T47D (cell line): ENCODE measurements around the gene CGN.

ENCODE experiments used
- DNase-seq, 2 experiments: peaks; one replicate each; pipeline versions ENCODE4 v3.0.0 to v3.0.0-alpha.2; 2011 to 2012; ENCODE audit warnings: low read depth in 1 of 2, low spot score in 1 of 2
- JUND ChIP-seq: IDR thresholded peaks from 2 replicates; pipeline ENCODE4 v1.6.1; 2012; ENCODE audit warnings: low read depth
- in situ Hi-C: cut with HindIII; loops from 2 replicates; pipeline ENCODE4 v1.10.0; 2016; ENCODE audit warnings: low sequenced_read_pairs, low pct_unique_long_range_greater_than_20kb

The CGN gene, protein sequence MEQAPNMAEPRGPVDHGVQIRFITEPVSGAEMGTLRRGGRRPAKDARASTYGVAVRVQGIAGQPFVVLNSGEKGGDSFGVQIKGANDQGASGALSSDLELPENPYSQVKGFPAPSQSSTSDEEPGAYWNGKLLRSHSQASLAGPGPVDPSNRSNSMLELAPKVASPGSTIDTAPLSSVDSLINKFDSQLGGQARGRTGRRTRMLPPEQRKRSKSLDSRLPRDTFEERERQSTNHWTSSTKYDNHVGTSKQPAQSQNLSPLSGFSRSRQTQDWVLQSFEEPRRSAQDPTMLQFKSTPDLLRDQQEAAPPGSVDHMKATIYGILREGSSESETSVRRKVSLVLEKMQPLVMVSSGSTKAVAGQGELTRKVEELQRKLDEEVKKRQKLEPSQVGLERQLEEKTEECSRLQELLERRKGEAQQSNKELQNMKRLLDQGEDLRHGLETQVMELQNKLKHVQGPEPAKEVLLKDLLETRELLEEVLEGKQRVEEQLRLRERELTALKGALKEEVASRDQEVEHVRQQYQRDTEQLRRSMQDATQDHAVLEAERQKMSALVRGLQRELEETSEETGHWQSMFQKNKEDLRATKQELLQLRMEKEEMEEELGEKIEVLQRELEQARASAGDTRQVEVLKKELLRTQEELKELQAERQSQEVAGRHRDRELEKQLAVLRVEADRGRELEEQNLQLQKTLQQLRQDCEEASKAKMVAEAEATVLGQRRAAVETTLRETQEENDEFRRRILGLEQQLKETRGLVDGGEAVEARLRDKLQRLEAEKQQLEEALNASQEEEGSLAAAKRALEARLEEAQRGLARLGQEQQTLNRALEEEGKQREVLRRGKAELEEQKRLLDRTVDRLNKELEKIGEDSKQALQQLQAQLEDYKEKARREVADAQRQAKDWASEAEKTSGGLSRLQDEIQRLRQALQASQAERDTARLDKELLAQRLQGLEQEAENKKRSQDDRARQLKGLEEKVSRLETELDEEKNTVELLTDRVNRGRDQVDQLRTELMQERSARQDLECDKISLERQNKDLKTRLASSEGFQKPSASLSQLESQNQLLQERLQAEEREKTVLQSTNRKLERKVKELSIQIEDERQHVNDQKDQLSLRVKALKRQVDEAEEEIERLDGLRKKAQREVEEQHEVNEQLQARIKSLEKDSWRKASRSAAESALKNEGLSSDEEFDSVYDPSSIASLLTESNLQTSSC

DNA sequence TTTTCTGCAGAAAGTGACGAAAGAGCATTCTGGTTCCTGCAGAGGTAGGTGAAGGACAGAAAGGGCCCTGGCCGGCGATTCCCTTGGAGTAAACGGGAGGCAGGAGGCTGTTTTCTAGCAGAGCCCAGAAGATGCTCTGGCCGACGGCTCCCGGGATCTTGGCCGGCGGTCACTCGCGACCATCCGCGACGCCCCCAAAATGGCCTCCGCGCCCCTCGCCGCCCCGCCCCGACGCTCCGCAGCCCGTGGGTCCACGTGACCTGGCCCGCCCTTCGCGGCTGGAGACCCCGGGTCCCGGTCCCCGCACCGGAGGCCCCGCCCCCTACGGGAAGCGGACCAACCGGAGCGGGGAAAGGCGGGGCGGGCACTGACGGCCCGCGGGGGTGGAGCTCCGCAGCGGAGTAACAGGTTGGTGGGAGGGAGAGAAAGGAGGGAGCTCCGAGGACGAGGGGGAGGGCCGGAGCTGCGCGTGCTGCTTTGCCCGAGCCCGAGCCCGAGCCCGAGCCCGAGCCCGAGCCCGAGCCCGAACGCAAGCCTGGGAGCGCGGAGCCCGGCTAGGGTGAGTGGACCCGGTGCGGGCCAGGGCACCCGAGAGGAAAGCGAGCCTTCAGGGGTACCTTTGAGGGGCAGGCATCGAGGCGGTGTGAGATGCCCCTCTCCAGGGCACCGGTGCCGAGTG, at the start of gene CGN:
Gene CGN (plus strand): TSS at position 431 of the 679 bp plus-strand sequence. CDS start 7,133 bp downstream, outside the sequence.
- DNase-seq, result peak; percentile 75 to 96
- in situ Hi-C loops, result no loop called here
- TF ChIP-seq JUND, result no peak

DNA sequence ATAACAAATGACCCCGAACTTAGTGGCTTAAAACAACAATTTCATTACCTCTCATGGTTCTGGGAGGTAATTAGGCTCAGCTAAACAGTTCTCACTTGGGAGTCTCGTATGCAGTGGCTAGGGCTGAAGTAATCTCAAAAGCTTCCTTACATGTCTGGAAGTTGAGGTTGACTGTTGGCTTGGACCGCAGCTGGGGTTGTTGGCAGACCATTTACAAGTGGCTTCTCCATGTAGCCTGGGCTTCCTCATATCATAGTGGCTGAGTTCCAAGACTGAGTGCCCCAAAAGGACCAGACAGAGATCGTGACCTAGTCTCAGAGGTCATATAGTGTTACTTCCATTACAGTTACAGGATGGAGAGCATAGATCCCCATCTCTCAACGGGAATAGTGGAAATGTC, 49.5 kb upstream of the CGN start:
- in situ Hi-C loops, result no loop called here
- no peak for TF ChIP-seq JUND
- no peak for DNase-seq

DNA sequence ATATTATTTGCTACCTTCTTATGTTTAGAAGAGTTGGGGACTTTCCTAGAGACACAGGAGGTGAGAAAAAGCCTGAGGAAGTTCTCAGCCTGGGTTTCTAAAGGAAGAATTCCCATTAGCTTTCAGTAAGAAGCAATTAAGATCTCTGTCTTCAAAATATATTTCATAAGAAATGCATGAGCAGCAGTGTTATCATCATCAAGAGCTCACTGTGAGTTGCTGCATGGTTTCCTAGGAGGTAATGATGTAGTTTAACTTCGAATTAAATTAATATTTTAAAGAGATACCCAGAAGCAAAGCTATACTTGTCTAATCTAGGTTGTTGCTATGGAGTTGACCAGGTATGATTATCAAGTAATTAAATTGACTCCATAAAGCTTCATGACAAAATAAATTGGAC, 46.2 kb upstream of the CGN start:
- in situ Hi-C loops, result no loop called here
- TF ChIP-seq JUND, result no peak
- DNase-seq, result no peak

DNA sequence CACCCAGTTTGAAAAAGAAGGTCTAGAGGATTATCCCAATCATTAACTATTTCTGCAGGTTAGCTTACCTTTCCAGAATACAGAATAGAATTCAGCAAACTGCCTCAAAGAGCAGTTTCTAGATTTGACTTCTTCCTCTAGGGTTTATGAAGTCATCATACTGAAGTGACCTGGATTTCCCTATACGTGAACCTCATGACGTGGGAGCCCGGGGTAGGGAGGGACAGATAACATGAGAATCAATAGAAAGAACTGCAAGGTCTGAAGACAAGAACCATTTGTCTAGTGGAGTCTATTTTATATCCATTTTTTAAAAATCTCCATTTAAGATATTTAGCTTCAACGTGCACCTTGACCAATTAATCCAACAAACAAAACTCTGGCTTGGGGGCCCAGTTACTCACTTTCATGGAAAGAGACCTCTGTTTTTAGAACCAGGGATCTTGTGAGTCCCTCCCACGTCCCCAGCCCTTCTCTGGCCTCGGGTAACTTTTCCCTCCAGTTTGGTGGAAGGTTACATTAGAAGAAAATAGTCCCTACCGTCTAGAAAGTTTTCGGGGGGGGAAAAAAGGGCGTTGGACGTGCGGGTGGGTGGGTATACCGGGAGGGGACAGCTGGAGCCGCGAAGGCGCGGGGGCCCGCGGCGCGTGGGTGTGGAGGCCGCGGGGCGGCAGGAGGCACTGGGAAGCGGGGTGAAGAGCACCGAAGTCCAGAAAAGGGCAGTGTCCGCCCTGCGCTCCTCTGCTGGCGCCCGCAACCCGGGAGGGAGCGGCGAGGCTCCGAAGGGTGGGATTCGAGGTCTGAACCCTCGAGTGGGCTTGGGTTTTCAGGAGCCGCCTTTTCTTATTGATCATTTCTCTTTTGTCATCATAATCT, 38.1 kb upstream of the CGN start:
- peak; percentile 45 to 81 for DNase-seq
- in situ Hi-C loops, result no loop called here
- no peak for TF ChIP-seq JUND

DNA sequence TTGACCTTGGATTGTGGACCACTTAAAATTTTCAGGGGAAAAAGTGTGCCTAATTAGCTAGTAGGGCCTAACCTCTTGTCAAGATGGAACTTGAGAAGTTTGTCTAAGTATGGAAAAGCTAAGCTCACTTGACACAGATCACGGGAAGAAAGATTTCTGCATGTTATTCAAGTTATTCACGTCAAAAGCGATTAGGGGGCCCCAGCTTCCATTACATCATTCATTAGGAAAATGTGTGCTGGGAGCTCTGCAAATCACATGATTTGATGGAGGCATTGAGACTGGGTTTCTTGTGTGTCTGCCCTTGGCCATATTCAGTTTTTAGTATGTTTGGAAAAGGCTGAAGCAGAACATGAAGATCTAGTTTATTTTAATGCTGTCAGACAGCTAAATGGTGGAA, 36.4 kb upstream of the CGN start:
- in situ Hi-C loops, result no loop called here
- no peak for DNase-seq
- TF ChIP-seq JUND, result no peak

DNA sequence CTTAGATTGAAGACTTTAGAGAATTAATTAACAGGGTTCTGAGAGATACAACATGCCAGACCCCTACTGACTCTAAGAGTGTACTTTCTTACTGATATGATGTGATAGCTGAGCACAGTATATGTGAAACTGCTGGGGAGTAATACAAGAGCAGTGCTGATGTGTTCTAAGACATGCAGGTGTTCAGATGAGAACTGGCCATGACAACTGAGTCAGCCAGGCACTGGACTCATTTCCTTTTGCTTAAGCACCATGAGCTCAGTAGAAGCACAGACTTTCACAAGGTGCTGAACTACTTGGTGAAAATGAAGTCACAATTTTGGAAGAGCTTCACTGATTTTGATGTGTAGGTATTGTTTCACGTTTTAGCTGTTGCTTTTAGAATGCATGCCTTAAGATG, 36.0 kb upstream of the CGN start:
- in situ Hi-C loops, result no loop called here
- no peak for DNase-seq
- no peak for TF ChIP-seq JUND

DNA sequence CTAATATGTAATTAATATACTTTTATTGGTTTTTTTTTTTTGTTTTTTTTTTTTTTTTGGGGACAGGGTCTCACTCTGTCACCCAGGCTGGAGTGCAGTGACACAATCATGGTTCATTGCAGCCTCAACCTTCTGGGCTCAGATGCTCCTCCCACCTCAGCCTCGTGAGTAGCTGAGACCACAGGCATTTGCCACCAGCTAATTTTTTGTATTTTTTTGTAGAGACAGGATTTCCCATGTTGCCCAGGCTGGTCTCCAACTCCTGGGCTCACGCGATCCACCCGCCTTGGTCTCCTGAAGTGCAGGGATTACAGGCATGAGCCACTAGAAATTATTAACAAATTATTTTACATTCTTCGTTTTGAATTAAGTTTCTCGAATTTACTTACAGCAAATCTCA, 35.1 kb upstream of the CGN start:
- no peak for DNase-seq
- in situ Hi-C loops, result no loop called here

DNA sequence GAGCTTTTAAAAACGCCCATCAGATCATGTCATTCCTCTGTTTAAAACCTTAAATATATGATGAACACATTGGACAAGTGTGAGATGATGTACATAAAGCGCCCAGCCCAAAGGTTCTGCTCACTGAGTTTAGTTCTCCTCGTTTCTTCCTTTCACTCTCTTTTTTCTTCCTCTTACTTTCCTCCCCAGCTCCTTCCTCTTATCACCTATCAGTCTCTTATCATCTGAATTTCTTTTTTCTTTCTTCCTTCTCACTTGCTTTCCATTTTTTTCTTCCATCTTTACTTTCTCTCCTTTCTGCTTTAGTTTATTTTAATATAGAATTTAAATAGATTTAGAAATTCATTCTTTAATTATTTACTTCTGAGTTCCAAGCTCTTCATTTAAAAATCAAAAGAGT, 34.1 kb upstream of the CGN start:
- TF ChIP-seq JUND, result no peak
- in situ Hi-C loops, result no loop called here
- DNase-seq, result no peak

More for the DNA sequence above, 35.1 kb upstream of the CGN start:
- no peak for TF ChIP-seq JUND

DNA sequence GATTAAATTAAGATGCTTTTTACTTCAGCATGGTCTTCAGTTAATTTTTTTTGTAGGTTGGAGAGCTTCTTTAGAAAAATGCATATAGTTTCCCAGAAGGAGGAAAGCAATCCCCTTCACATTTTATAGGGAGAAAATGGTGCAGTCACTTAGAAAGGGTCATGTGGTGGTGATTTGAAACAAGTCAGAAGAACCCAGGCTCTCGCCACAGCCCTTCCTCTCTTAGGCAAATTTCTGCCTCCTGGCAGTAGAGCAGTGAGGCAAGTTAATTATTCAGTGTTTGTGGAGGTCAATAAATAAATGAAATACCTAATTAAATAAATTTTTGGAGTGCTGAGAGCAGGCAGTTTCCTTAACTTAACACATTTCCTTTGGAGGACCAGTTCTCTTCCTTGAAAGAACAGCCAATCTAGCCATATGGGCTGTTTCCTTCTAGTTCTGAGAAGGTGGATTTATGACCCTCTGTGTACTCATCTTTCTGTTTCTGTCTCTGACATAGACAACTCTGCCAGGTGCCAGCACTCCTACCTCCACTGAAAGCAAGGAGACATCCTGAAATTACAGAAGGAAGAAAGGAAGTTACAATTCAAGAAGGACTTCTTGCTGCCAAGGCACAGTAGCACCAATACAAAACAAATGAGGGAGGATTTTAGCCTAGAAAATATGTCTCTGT, 32.9 kb upstream of the CGN start:
- no peak for DNase-seq
- no peak for TF ChIP-seq JUND
- in situ Hi-C loops, result no loop called here

DNA sequence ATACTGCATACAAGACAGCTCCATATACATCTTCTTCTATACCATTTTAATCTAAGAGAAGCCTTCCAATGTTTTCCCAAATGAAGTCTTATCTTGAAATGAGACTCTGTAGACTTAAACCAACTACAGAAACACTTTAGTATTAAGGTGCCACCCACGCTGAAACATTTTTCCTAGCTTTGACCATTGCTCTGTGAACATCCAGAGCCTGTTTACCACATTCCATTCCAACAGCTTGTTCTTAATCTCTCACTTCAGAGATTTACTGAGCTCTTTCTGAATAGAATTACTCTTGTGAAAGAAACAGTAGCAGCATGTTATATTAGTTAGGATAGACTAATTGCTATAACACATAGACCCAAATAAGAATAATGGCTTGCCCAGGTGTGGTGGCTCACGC, 32.3 kb upstream of the CGN start:
- DNase-seq, result no peak
- in situ Hi-C loops, result no loop called here
- no peak for TF ChIP-seq JUND

DNA sequence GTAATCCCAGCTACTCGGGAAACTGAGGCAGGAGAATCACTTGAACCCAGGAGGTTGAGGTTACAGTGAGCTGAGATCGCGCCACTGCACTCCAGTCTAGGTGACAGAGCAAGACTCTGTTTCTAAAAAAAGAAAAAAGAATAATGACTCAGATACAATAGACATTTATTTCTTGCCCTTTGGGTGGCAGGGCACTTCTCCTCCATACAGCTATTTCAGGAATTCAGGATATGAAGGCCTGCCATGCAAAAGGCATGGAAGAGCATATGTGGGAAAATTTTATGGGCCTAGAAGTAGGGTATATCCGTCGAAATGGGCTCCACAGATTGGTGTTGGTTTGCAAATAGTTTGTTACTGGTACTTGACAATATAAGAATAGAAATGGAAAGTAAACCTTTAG, 31.7 kb upstream of the CGN start:
- DNase-seq, result no peak
- in situ Hi-C loops, result no loop called here
- no peak for TF ChIP-seq JUND
